Measurements from ENCODE around the gene NRG2. TPM values are rescaled to one million over a fixed set of nuclear protein-coding genes. Genes with fewer than 3 reads are reported as not detected.

NRG2 gene
- polyA plus RNA-seq, 1 of the 3 experiments (the other 2 are of a cell fraction): 3.7 TPM

DNA sequence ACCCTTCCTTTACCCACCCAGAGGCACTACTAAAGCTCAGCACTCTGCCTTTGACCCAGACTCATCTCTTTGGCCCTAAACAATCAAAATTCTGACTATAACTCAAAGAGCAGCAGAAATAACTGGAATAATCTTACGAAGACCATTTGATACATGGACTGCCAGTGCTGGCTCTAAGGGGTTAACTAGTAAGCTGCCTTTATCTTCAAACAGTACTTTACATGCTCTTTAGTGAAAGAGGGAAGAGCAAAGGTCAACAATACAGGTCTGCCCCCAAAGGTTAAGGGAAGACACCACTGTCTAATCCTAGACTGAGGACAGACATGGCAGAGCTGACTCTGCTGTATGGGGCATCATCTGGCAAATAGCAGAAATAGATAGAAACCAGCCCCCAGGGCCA is 45.8 kb downstream of the NRG2 start:
- DNase-seq: no peak
- CTCF ChIA-PET: interaction anchor here (0.8 to 2.2 kb wide), 7 partner anchors 12 to 210 kb away, joined by 3 to 10 read pairs (median 4); partner anchors contain the start of gene NRG2
- H3K79me2 ChIP-seq (ENCODE audit: insufficient read depth): no peaks in the 10 kb centered on the region
- 90% methylated on average over 1 of the region's 1 CpG for WGBS (ENCODE audit: low lambda C conversion rate)
- no peak overlapping the region for H3K9ac ChIP-seq
- POLR2A ChIA-PET: no interaction called here
- no peaks in the 10 kb centered on the region for H3K27me3 ChIP-seq (ENCODE audit: insufficient read depth)
- H3K27ac ChIP-seq (ENCODE audit: low read depth in 2 of 2, low read length in 1 of 2): no peak overlapping the region
- TF ChIP-seq NFIC (IDR thresholded peaks at IDR 0.05; ENCODE audit: borderline replicate concordance) (no peak), ZBTB33 (IDR thresholded peaks at IDR 0.05; ENCODE audit: borderline replicate concordance, low read depth) (no peak), YY1 (IDR thresholded peaks at IDR 0.05; ENCODE audit: low read depth) (no peak), FOXM1 (IDR thresholded peaks at IDR 0.05; ENCODE audit: low read depth) (no peak), RCOR1 (IDR thresholded peaks at IDR 0.05; ENCODE audit: low read length) (no peak), RFX5 (IDR thresholded peaks at IDR 0.05; ENCODE audit: low read length) (no peak), USF2 (IDR thresholded peaks at IDR 0.05; ENCODE audit: borderline replicate concordance, low read depth, low read length) (no peak), EZH2phosphoT487 (IDR thresholded peaks at IDR 0.05; ENCODE audit: borderline replicate concordance, low read depth) (no peak), TAF1 (IDR thresholded peaks at IDR 0.05; ENCODE audit: borderline replicate concordance, low read depth, low read length) (no peak), TEAD4 (IDR thresholded peaks at IDR 0.05; ENCODE audit: borderline replicate concordance, insufficient read depth) (no peak), GATA2 (CRISPR knock-in tag; IDR thresholded peaks at IDR 0.05) (no peak), TCF12 (IDR thresholded peaks at IDR 0.05) (no peak)
- TF ChIP-seq, protein P1, sequence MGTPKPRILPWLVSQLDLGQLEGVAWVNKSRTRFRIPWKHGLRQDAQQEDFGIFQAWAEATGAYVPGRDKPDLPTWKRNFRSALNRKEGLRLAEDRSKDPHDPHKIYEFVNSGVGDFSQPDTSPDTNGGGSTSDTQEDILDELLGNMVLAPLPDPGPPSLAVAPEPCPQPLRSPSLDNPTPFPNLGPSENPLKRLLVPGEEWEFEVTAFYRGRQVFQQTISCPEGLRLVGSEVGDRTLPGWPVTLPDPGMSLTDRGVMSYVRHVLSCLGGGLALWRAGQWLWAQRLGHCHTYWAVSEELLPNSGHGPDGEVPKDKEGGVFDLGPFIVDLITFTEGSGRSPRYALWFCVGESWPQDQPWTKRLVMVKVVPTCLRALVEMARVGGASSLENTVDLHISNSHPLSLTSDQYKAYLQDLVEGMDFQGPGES (IDR thresholded peaks at IDR 0.05; ENCODE audit: low read depth, low read length): no peak
- H3K4me2 ChIP-seq: no peak overlapping the region
- no peaks in the 10 kb centered on the region for H4K20me1 ChIP-seq (ENCODE audit: insufficient read depth)
- peaks cover 0 to 4% of the 10 kb centered on the region in 2 experiments; a peak in 1 of 4 replicates for H3K4me1 ChIP-seq (ENCODE audit: control insufficient read depth in 1 of 2, insufficient read depth in 2 of 2, low read depth in 1 of 2, low read length in 1 of 2)
- no peak overlapping the region for H3K4me3 ChIP-seq (ENCODE audit: low read depth in 2 of 2, low read length in 1 of 2)
- no peaks in the 10 kb centered on the region for H3K36me3 ChIP-seq (replicated peaks in 1 of 2; ENCODE audit: control insufficient read depth in 1 of 2, insufficient read depth in 2 of 2, low read length in 1 of 2)
- no peaks in the 10 kb centered on the region for H3F3A ChIP-seq (replicated peaks; ENCODE audit: insufficient read depth)
- no peak overlapping the region for H2AFZ ChIP-seq (ENCODE audit: low read depth)
- no peaks in the 10 kb centered on the region for H3K9me3 ChIP-seq
- no peaks in the 10 kb centered on the region for H3K9me2 ChIP-seq

DNA sequence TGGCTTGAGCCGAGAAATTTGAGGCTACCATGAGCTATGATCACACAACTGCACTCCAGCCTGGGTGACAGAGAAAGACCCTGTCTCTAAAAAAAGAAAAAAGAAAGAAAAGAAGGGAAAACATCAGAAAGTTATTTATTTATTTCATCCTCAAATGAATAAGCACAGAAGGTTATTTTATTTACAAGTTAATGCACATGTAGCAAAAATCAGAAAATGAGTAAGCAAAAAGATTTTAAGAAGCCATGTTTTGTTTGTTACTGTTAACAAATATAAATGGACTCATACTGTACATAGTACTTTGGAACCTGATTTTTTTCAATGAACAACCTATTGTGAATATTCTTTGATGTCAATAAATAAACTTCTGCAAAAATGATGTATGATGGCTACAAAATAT is 47.2 kb downstream of the NRG2 start:
- H3K4me3 ChIP-seq (ENCODE audit: low read depth in 2 of 2, low read length in 1 of 2): no peak overlapping the region
- H3K27ac ChIP-seq (ENCODE audit: low read depth in 2 of 2, low read length in 1 of 2): no peak overlapping the region
- H3K9me3 ChIP-seq: no peaks in the 10 kb centered on the region
- H4K20me1 ChIP-seq (ENCODE audit: insufficient read depth): no peaks in the 10 kb centered on the region
- H3K36me3 ChIP-seq (replicated peaks in 1 of 2; ENCODE audit: control insufficient read depth in 1 of 2, insufficient read depth in 2 of 2, low read length in 1 of 2): no peaks in the 10 kb centered on the region
- H3K4me1 ChIP-seq (ENCODE audit: control insufficient read depth in 1 of 2, insufficient read depth in 2 of 2, low read depth in 1 of 2, low read length in 1 of 2): peaks cover 0 to 4% of the 10 kb centered on the region in 2 experiments; a peak in 1 of 4 replicates
- H3K9me2 ChIP-seq: no peaks in the 10 kb centered on the region
- H3K27me3 ChIP-seq (ENCODE audit: insufficient read depth): no peaks in the 10 kb centered on the region
- no peak overlapping the region for H3K9ac ChIP-seq
- no peak overlapping the region for H3K4me2 ChIP-seq
- POLR2A ChIA-PET: no interaction called here
- no peak for DNase-seq
- H3F3A ChIP-seq (replicated peaks; ENCODE audit: insufficient read depth): no peaks in the 10 kb centered on the region
- H3K79me2 ChIP-seq (ENCODE audit: insufficient read depth): no peaks in the 10 kb centered on the region
- WGBS (ENCODE audit: low lambda C conversion rate): 92% methylated on average over 1 of the region's 1 CpG
- no peak overlapping the region for H2AFZ ChIP-seq (ENCODE audit: low read depth)
- CTCF ChIA-PET: interaction anchor here (2.2 kb wide), 1 partner anchor 27 kb away, joined by 10 read pairs; no protein-coding TSS in a partner anchor
- TF ChIP-seq ZBTB33 (IDR thresholded peaks at IDR 0.05; ENCODE audit: borderline replicate concordance, low read depth): no peak
- no peak for TF ChIP-seq EZH2phosphoT487 (IDR thresholded peaks at IDR 0.05; ENCODE audit: borderline replicate concordance, low read depth)
